ENCODE measurements around the gene EXOC4. TPM values are rescaled to one million over a fixed set of nuclear protein-coding genes. Genes with fewer than 3 reads are reported as not detected.

EXOC4 gene
- total and polyA plus RNA-seq, 2 of the 8 experiments (the other 6 are each of a cell fraction or from before 2014, with no cell fraction given) = 27.0 to 67.3 TPM

DNA sequence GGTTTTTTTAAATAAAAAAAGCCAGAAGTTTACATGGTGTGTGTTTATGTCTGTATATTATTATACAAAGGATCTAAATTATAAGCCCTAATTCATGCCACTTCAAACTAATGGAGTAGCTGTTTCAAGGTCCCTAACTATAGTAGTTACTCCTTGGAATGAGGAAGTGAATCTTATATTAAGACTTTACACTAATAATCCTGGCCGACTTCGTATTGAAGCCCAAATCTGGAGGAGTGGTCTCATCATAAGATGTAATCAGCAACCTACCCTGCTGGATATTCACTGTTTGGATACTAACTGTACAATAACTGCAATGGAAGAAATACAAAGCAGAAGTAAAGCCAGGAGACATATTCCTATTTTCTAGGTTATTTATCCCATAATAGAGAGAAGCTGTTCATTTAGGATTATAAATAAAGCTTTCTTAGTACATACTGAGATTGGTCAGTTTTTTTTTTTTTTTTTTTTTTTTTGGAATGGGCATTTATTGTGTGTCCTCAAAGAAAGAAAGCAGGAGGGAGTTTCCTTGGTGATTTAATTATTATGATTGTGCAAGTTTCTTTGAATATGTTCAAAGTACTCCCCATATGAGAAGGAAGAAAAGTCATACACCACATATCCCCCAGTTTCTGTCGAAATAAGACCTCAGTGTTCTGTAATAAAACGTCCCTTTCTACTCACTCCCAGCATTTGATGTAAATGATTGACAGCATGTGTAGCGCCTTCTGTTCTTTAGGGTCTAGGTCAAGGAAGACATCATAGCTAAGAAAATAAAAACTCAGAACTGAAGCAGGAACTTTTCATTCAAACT lies 397.8 kb downstream of the EXOC4 start:
- 95% methylated on average over 5 of the region's 5 CpGs; no CpG with 5 or more reads in 1 of the 2 experiments for WGBS, 2 experiments (ENCODE audit: extremely low coverage in 1 of 2, insufficient coverage in 1 of 2, insufficient read length in 1 of 2, insufficient replicate concordance in 2 of 2, low coverage in 1 of 2, low lambda C conversion rate in 2 of 2, missing lambda C conversion rate in 1 of 2)
- FAIRE-seq = no peak
- POLR2A ChIA-PET (ENCODE audit: partially characterized antibody) = no interaction called here

More for the DNA sequence above, 397.8 kb downstream of the EXOC4 start:
- Histone ChIP-seq H4K91ac (replicated peaks; ENCODE audit: insufficient read length, low read length) (no peak overlapping the region), H3K79me2 (ENCODE audit: control insufficient read depth in 1 of 2, insufficient read depth in 2 of 2, low read length in 2 of 2) (no peaks in the 10 kb centered on the region), H3K56ac (replicated peaks; ENCODE audit: insufficient read length, low read depth, low read length) (no peak overlapping the region), H3K4me2 (ENCODE audit: insufficient read depth in 1 of 2, low read depth in 2 of 2, low read length in 2 of 2) (no peak overlapping the region), H2AK5ac (ENCODE audit: low read depth, low read length) (no peak overlapping the region), H2BK12ac (ENCODE audit: low read depth, low read length) (no peak overlapping the region), H4K20me1 (replicated peaks in 1 of 2; ENCODE audit: control insufficient read depth in 1 of 2, insufficient read depth in 2 of 2, low read length in 2 of 2) (no peaks in the 10 kb centered on the region), H4K8ac (ENCODE audit: extremely low read depth, insufficient read depth, low read length) (no peak overlapping the region), H3K23me2 (ENCODE audit: low read depth, low read length) (no peaks in the 10 kb centered on the region), H3K4ac (replicated peaks; ENCODE audit: insufficient read length, low read depth, low read length) (no peak overlapping the region), H3K4me3 (ENCODE audit: extremely low read depth in 1 of 4, insufficient read depth in 2 of 4, low read depth in 3 of 4, low read length in 4 of 4) (no peak overlapping the region), H3K36me3 (ENCODE audit: control insufficient read depth in 2 of 4, insufficient read depth in 4 of 4, low read length in 3 of 4) (no peaks in the 10 kb centered on the region), H2BK20ac (ENCODE audit: low read length) (no peak overlapping the region), H3K14ac (ENCODE audit: insufficient read length) (no peak overlapping the region), H3K18ac (ENCODE audit: extremely low read depth, low read length) (no peak overlapping the region), H2BK5ac (ENCODE audit: low read depth, low read length) (no peak overlapping the region), H2AFZ (ENCODE audit: low read length) (no peak overlapping the region), H3K27ac (ENCODE audit: low read depth, low read length) (no peak overlapping the region), H2BK120ac (replicated peaks; ENCODE audit: low read depth, low read length) (no peak overlapping the region), H3K27me3 (replicated peaks in 1 of 4; ENCODE audit: control insufficient read depth in 3 of 4, extremely low read depth in 1 of 4, insufficient read depth in 3 of 4, low read length in 3 of 4) (no peaks in the 10 kb centered on the region), H3K9me3 (ENCODE audit: insufficient read depth in 2 of 2, low read depth in 1 of 2, low read length in 1 of 2) (no peaks in the 10 kb centered on the region), H3K23ac (ENCODE audit: insufficient read length) (no peak overlapping the region), H3K9ac (replicated peaks in 1 of 4; ENCODE audit: extremely low read depth in 1 of 4, low read depth in 3 of 4, low read length in 3 of 4) (no peak overlapping the region), H3K79me1 (ENCODE audit: low read depth, low read length) (no peaks in the 10 kb centered on the region), H4K5ac (ENCODE audit: insufficient read length, low read depth, low read length) (no peak overlapping the region), H2BK15ac (ENCODE audit: low read length) (no peak overlapping the region), H3K4me1 (replicated peaks in 1 of 4; ENCODE audit: control insufficient read depth in 3 of 4, insufficient read depth in 4 of 4, low read length in 3 of 4) (peaks cover 0 to 5% (median 0%) of the 10 kb centered on the region in 4 experiments; a peak in 1 of 7 replicates)
- CTCF ChIA-PET (ENCODE audit: partially characterized antibody) = interaction anchor here (0.7 to 1.6 kb wide), 4 partner anchors 10 to 755 kb away, joined by 3 to 4 read pairs (median 3); no protein-coding TSS in a partner anchor
- TF ChIP-seq NANOG (IDR thresholded peaks at IDR 0.05; ENCODE audit: insufficient read depth, low read depth, low read length, poor library complexity, severe bottlenecking) (no peak), EGR1 (IDR thresholded peaks at IDR 0.05; ENCODE audit: borderline replicate concordance, low read depth, low read length) (no peak), EZH2 (IDR thresholded peaks at IDR 0.05; ENCODE audit: low read depth, low read length, severe bottlenecking) (no peak)
- DNase-seq (ENCODE audit: low read depth in 1 of 2, low spot score in 2 of 2) = no peak
